ENCODE data around the gene ATP8A2. TPM values are rescaled to one million over a fixed set of nuclear protein-coding genes. Genes with fewer than 3 reads are reported as not detected.
A peak's percentile ranks its signal among the peaks of the same experiment; 100 is the strongest.

Gene ATP8A2
- total and polyA plus RNA-seq, 9 of the 15 experiments (the other 6 are each of a cell fraction or from before 2014, with no cell fraction given), result under 0.01 to 0.33 (median 0.06) TPM; not detected in 4

- peak; percentile 59; the same call in 1 of the 2 replicates for TF ChIP-seq MGA (IDR thresholded peaks at IDR 0.05)
- no peak for TF ChIP-seq ZNF124 (CRISPR knock-in tag; IDR thresholded peaks at IDR 0.05)
- TF ChIP-seq SRSF7 (optimal IDR thresholded peaks at IDR 0.05; ENCODE audit: low read depth, low read length), result no peak
- TF ChIP-seq, protein P1, sequence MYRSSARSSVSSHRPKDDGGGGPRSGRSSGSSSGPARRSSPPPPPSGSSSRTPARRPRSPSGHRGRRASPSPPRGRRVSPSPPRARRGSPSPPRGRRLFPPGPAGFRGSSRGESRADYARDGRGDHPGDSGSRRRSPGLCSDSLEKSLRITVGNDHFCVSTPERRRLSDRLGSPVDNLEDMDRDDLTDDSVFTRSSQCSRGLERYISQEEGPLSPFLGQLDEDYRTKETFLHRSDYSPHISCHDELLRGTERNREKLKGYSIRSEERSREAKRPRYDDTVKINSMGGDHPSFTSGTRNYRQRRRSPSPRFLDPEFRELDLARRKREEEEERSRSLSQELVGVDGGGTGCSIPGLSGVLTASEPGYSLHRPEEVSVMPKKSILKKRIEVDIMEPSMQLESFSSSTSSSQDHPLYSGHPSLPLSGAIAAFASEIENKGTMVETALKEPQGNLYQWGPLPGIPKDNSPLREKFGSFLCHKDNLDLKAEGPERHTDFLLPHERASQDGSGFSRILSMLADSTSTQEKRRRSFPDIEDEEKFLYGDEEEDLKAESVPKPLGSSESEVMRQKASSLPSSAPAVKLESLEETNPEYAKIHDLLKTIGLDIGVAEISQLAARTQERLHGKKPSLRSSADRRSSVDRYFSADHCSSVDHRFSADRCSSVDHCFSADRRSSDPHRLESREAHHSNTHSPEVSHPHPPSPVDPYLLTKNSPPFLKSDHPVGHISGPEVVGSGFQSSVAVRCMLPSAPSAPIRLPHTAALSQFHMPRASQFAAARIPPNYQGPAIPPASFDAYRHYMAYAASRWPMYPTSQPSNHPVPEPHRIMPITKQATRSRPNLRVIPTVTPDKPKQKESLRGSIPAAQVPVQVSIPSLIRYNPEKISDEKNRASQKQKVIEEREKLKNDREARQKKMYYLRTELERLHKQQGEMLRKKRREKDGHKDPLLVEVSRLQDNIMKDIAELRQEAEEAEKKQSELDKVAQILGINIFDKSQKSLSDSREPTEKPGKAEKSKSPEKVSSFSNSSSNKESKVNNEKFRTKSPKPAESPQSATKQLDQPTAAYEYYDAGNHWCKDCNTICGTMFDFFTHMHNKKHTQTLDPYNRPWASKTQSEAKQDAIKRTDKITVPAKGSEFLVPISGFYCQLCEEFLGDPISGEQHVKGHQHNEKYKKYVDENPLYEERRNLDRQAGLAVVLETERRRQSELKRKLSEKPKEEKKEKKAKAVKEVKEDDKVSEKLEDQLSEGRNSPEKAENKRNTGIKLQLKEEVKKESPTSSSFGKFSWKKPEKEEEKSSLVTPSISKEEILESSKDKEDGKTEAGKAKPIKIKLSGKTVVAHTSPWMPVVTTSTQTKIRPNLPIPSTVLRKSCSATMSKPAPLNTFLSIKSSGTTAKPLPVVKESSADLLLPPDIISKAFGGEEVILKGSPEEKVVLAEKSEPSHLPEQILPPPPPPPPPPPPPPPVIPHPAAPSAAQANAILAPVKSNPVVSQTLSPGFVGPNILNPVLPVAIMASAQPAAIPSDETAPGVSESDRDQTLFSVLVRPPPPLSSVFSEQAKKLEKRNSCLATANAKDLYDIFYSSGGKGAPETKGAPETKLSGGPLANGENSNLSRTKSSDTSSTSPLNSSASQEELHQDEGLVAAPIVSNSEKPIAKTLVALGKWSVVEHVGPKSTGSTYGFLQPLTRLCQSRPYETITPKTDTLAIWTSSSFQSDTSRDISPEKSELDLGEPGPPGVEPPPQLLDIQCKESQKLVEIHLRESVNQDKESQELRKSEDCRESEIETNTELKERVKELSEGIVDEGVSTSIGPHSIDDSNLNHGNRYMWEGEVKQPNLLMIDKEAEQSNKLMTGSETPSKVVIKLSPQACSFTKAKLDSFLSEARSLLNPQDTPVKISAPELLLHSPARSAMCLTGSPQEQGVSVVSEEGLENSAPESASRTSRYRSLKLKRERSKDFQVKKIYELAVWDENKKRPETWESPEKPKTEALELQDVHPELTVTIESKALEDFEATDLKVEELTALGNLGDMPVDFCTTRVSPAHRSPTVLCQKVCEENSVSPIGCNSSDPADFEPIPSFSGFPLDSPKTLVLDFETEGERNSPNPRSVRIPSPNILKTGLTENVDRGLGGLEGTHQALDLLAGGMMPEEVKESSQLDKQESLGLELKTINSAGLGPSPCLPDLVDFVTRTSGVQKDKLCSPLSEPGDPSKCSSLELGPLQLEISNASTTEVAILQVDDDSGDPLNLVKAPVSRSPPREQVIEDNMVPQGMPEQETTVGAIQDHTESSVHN (IDR thresholded peaks at IDR 0.05; ENCODE audit: borderline replicate concordance in 1 of 2, low read depth in 1 of 2), result no peak
- TF ChIP-seq L3MBTL2 (IDR thresholded peaks at IDR 0.05), result peak; percentile 39; the same call in 1 of the 2 replicates
- TF ChIP-seq ZNF134 (CRISPR knock-in tag; conservative IDR thresholded peaks at IDR 0.05), result no peak
- TF ChIP-seq ZEB2 (IDR thresholded peaks at IDR 0.05), result no peak
Observed at GRCh38 chr13:25570185-25570584, 198.4 kb downstream of the ATP8A2 start (continued).

Measured in K562 (cell line).